GM12864 (cell line): ENCODE data around the gene RAB27A.

Experiments
- DNase-seq: peaks from one replicate; pipeline ENCODE4 v3.0.0-alpha.2; 2011; ENCODE audit warnings: low read depth
- H3K4me3 ChIP-seq: 2 replicates; pipeline ENCODE4 v1.5.1; 2011; ENCODE audit warnings: mild to moderate bottlenecking, low read depth, low read length, control low read depth
- TF ChIP-seq, protein P1 (sequence below): IDR thresholded peaks from 2 replicates; pipeline ENCODE4 v1.5.1; 2011; ENCODE audit warnings: low read depth, mild to moderate bottlenecking, moderate library complexity, low read length, control low read depth, inconsistent platforms; ENCODE audit errors: missing control alignments

RAB27A gene

DNA sequence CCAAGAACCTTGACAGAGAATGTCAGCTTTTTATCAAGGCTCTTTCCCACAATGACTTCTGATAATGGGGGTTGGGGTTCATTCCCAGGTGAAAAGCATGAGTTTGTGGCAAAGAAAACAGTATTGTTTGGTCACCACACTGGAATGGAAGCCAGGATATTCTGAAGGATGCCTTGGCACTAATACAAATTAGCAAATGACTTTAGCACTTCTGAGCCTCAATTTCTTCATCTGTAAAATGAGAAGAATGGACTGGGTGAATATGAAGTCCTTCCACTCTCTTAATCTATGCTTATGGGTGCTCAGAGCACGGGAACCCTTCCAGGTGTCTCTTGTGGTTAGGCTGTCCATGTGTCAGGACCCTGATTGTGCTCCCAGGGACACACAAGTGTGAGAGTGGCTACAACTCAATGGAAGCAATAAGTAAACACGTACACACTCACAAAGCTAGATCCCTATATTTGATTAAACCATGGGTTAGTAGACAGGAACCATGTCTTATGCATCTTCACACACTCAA is 21.4 kb downstream of the RAB27A start:
- no peak overlapping the region for H3K4me3 ChIP-seq
- TF ChIP-seq, protein P1, sequence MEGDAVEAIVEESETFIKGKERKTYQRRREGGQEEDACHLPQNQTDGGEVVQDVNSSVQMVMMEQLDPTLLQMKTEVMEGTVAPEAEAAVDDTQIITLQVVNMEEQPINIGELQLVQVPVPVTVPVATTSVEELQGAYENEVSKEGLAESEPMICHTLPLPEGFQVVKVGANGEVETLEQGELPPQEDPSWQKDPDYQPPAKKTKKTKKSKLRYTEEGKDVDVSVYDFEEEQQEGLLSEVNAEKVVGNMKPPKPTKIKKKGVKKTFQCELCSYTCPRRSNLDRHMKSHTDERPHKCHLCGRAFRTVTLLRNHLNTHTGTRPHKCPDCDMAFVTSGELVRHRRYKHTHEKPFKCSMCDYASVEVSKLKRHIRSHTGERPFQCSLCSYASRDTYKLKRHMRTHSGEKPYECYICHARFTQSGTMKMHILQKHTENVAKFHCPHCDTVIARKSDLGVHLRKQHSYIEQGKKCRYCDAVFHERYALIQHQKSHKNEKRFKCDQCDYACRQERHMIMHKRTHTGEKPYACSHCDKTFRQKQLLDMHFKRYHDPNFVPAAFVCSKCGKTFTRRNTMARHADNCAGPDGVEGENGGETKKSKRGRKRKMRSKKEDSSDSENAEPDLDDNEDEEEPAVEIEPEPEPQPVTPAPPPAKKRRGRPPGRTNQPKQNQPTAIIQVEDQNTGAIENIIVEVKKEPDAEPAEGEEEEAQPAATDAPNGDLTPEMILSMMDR: no peak

DNA sequence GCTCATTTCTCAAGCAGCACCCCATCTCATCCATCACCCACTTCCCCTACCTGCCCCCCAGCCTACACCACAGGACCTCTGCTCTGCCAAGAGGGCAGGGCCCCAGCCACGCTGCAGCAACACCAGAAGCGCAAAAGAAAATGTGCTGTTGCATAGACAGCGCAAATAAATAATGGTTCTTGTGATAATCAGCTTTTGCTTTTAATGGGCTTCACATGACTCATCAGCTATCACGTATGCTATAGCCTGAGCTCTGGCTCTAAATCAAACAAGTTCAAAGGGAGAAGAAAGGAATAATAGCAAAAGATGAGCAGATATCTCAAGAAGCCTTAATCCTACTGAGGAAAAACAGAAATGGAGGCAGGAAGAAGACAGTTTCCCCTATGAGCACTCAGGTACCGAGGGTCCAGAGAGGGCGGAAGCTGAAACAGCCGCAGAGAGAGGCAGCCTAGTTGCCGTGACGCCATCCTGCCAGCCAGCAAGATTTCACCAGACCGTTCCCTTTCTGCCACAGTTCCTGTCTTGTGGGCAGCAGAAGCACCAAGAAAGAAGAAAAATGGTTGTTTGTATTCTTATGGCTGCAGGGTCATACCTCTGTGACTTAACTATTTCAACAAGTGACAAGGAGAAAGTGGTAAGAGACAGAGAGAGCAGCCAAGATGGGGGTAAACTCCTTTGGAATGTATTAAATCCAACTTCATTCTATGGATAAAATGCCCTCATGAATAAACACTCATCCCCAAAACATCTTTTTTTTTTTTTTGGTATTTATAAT is 22.0 kb downstream of the RAB27A start:
- no peak for DNase-seq
- H3K4me3 ChIP-seq: no peak overlapping the region
- TF ChIP-seq, protein P1: no peak

More for the DNA sequence above, 21.4 kb downstream of the RAB27A start:
- no peak for DNase-seq

DNA sequence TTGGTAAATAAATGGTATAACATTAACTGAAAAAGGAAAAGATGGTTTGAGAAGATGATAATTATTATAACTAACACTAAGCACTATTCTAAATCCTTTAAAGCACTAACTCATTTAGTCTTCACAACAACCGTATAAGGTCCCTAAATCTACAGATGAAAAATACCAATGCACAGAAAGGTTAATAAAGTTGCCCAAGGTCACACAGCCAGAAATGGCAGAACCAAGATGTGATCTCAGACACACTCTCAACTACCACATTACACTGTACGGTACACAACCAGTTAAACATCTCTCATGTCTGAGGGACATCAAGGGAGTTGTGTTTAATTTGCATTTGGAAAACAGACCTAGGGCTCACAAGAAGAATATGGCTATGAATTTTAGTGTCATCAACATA is 23.1 kb downstream of the RAB27A start:
- no peak overlapping the region for H3K4me3 ChIP-seq
- no peak for DNase-seq
- TF ChIP-seq, protein P1: no peak

DNA sequence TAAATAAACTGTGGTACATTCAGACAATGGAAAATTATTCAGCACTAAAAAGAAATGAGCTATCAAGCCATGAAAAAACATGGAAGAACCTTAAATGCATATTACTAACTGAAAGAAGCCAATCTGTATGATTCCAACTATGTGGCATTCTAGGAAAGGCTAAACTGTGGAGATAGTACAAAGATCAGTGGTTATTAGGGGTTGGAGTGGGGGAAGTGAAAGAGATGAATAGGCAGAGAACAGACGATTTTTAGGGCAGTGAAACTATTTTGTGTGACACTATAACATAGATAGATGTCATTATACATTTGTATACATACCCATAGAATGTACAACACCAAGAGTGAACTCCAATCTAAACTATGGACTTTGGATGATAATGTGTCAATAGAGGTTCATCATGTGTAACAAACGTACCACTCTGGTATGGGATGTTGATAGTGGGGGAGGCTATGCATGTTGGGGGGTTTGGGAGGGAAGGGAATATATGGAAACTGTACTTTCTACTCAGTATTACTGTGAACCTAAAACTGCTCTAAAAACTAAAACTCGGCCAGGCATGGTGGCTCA is 29.0 kb downstream of the RAB27A start:
- no peak overlapping the region for H3K4me3 ChIP-seq
- TF ChIP-seq, protein P1: no peak
- DNase-seq: no peak

DNA sequence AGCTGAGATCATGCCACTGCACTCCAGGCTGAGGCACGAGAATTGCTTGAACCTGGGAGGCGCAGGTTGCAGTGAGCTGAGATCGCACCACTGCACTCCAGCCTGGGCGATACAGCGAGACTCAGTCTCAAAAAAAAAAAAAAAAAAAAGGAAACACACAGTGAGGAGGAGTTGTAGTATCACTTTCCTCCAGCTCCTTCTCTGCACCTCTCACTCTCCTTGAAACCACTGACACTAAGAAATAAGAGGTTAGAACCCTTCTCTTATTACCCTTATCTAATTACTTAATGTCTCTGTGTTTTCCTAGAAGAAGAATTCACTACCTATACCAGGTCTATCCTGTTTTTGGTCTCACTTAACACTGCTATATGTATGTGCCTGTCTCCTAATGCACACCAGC is 31.7 kb downstream of the RAB27A start:
- H3K4me3 ChIP-seq: no peak overlapping the region
- DNase-seq: no peak
- TF ChIP-seq, protein P1: no peak

DNA sequence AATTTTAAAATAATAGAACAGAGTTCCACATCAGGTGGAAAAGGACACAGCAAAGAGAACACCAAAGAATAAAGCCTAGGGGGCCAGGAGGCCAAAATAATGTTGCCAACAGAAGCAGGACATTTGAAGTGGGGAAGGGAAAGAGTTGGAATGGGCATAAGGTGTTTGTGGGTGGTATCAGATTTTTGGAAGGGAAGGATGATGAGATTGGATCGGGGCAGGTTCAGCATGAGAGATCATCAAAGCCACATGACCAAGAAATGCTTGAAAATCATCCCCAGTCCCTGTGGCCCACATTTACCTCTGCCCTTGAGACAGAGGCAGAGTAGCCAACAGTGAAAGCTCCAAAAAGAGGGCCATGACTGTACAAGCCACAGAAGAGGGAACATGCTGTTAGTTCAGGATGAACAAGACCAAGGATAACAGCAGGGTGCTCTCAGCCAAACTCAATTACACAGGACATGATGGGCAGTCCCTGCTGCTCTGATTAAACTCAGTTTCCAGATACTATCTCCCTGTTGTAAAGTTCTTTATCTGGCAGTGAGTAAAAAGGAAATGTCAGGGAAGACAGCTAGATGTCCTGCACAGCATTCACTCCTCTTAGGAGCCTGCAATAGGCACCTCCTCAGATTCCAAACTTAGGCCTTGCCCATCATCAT is 32.5 kb downstream of the RAB27A start:
- TF ChIP-seq, protein P1: no peak
- H3K4me3 ChIP-seq: no peak overlapping the region
- no peak for DNase-seq
